ENCODE results near the gene FANCE. TPM values are rescaled to one million over a fixed set of nuclear protein-coding genes. Genes with fewer than 3 reads are reported as not detected.

FANCE gene
- total and polyA plus RNA-seq, 9 of the 15 experiments (the other 6 are each of a cell fraction or from before 2014, with no cell fraction given): 5.7 to 30.2 (median 17.0) TPM

DNA sequence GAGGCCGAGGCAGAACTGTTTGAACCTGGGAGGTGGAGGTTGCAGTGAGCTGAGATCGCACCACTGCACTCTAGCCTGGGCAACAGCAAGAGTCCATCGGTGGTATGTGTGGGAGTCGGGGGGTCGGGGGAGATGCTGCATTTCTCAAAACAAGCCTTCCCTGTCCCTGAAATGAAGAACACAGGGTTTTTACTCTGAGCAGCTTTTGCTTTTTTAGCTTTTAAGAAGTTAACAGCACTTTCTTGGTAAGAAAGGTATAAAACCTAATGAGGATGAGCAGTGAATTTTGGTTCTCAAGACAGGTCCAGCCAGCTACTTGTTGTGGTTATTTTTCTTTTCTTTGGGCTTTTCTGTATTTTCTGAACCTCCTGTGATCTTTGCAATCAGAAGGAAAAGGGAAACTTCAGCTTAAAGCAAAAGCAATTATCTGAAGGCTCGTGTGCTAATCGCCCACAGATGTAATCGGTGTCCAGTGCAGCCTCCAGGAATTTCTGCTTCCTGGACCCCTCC lies 19.8 kb downstream of the FANCE start (continued):
- TF ChIP-seq RBM15 (IDR thresholded peaks at IDR 0.05; ENCODE audit: insufficient read depth, low read length) (no peak), HNRNPH1 (optimal IDR thresholded peaks at IDR 0.05; ENCODE audit: low read depth, low read length) (no peak), NONO (IDR thresholded peaks at IDR 0.05; ENCODE audit: low read depth in 2 of 2, low read length in 1 of 2) (0 out of 4 replicates have a peak, but pooled peaks of 1 of the 2 experiments have one; percentile 23), SUPT5H (IDR thresholded peaks at IDR 0.05) (peak; percentile 46)
- TF ChIP-seq, protein P1, sequence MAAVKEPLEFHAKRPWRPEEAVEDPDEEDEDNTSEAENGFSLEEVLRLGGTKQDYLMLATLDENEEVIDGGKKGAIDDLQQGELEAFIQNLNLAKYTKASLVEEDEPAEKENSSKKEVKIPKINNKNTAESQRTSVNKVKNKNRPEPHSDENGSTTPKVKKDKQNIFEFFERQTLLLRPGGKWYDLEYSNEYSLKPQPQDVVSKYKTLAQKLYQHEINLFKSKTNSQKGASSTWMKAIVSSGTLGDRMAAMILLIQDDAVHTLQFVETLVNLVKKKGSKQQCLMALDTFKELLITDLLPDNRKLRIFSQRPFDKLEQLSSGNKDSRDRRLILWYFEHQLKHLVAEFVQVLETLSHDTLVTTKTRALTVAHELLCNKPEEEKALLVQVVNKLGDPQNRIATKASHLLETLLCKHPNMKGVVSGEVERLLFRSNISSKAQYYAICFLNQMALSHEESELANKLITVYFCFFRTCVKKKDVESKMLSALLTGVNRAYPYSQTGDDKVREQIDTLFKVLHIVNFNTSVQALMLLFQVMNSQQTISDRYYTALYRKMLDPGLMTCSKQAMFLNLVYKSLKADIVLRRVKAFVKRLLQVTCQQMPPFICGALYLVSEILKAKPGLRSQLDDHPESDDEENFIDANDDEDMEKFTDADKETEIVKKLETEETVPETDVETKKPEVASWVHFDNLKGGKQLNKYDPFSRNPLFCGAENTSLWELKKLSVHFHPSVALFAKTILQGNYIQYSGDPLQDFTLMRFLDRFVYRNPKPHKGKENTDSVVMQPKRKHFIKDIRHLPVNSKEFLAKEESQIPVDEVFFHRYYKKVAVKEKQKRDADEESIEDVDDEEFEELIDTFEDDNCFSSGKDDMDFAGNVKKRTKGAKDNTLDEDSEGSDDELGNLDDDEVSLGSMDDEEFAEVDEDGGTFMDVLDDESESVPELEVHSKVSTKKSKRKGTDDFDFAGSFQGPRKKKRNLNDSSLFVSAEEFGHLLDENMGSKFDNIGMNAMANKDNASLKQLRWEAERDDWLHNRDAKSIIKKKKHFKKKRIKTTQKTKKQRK (IDR thresholded peaks at IDR 0.05; ENCODE audit: borderline replicate concordance, low read depth, low read length): no peak
